Measurements from ENCODE around the gene SOX8.
A peak's percentile ranks its signal among the peaks of the same experiment; 100 is the strongest.

The SOX8 gene

DNA sequence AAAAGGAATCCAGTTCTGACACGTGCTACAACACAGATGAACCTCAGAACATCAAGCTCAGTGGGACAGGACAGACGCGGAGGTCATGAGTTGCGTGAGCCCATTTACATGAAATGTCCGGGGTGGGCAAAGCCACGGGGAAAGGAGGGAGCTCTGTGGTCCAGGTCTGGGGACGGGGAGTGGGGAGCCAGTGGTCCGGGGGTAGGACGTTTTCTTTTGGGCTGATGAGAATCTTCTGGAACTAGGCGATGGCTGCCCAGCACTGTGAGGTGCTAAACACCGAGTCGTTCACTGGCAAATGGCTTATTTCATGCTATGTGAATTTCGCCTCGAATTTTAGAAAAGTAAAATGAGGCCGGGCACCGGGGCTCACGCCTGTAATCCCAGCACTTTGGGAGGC, 8.2 kb upstream of the SOX8 start:
- DNase-seq (ENCODE audit: low read depth in 3 of 3), result no peak

- no peak for DNase-seq (ENCODE audit: low read depth in 3 of 3)
These were observed 7.5 kb upstream of the SOX8 start for GRCh38 chr16:974001-974601.

- no peak for DNase-seq (ENCODE audit: low read depth in 3 of 3)
These were observed 6.8 kb upstream of the SOX8 start for GRCh38 chr16:974611-975261.

GRCh38 chr16:975291-975690, 6.3 kb upstream of the SOX8 start:
- DNase-seq (ENCODE audit: low read depth in 3 of 3), result no peak

DNA sequence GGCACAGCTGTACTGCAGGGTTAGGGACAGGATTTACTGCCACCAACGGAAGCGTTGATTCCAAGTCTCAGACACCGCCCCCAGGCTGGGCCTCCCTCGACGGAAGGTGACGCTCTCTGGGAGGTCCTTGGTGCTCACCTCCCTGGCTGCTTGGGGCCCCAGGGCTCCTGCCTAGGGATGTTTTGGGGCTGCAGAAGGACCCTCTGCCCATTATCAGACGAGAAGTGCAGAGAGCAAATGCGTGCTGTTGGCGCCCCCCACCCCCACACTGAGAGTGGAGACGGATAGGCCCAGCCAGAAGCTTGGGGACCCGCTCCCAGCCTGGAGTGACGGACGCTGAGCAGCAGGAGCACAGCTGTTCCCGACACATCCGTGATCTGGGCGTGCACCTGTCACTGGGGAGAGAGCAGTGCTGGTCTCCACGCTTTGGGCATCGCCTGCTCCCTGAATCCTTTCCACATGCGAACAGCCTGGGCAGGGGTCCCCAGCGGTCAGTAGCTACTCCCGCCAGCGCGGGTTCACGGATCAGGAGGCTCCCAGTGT, 5.1 kb upstream of the SOX8 start:
- DNase-seq (ENCODE audit: low read depth in 3 of 3), result peak in 1 of 3 experiments; percentile 46

GRCh38 chr16:977081-977701, 4.4 kb upstream of the SOX8 start:
- DNase-seq (ENCODE audit: low read depth in 3 of 3), result no peak

- DNase-seq (ENCODE audit: low read depth in 3 of 3), result no peak
These were observed 3.7 kb upstream of the SOX8 start for GRCh38 chr16:977896-978295.

DNA sequence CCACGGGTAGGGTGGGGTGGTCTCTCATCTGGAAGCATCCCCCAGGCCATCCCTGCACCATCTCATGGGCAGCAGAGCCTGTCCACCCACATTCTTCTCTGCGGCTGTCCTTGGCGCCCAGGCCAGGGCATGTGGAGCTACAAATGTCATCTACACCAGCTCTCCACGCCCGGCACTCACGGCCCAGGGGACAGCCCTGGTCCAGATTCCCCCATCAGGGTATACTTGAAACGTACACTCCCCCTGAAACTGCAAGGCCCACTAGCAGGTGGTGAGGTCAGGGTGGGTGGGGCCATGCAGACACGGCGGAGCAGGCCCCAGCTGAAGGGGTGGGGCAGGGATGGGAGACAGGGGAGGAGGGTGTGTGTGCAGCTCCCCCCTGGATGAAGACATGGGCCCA, 3.2 kb upstream of the SOX8 start:
- DNase-seq (ENCODE audit: low read depth in 3 of 3), result no peak

GRCh38 chr16:979147-979546, 2.4 kb upstream of the SOX8 start:
- no peak for DNase-seq (ENCODE audit: low read depth in 3 of 3)

- no peak for DNase-seq (ENCODE audit: low read depth in 3 of 3)
These were observed 1.5 kb upstream of the SOX8 start for GRCh38 chr16:979859-980594.

DNA sequence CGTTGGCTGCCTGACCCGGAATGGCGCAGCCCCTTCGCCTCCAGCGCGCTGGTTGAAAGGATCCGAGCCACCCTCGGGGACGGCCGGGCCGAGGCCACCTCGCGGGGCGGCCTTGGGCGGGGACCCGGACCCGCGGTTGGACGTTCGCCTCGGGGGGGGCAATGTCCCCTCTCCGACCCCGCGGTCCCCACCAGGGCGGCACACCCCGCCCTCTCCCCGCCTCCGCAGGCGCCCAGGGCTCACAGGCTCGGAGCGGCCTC, 1.0 kb upstream of the SOX8 start:
- DNase-seq (ENCODE audit: low read depth in 3 of 3), result no peak

GRCh38 chr16:982145-983043, 824 bp downstream of the SOX8 start:
- DNase-seq (ENCODE audit: low read depth in 3 of 3), result no peak

GRCh38 chr16:983044-984030, 1.8 kb downstream of the SOX8 start:
- no peak for DNase-seq (ENCODE audit: low read depth in 3 of 3)

- no peak for DNase-seq (ENCODE audit: low read depth in 3 of 3)
These were observed 2.6 kb downstream of the SOX8 start for GRCh38 chr16:984121-984694.

DNA sequence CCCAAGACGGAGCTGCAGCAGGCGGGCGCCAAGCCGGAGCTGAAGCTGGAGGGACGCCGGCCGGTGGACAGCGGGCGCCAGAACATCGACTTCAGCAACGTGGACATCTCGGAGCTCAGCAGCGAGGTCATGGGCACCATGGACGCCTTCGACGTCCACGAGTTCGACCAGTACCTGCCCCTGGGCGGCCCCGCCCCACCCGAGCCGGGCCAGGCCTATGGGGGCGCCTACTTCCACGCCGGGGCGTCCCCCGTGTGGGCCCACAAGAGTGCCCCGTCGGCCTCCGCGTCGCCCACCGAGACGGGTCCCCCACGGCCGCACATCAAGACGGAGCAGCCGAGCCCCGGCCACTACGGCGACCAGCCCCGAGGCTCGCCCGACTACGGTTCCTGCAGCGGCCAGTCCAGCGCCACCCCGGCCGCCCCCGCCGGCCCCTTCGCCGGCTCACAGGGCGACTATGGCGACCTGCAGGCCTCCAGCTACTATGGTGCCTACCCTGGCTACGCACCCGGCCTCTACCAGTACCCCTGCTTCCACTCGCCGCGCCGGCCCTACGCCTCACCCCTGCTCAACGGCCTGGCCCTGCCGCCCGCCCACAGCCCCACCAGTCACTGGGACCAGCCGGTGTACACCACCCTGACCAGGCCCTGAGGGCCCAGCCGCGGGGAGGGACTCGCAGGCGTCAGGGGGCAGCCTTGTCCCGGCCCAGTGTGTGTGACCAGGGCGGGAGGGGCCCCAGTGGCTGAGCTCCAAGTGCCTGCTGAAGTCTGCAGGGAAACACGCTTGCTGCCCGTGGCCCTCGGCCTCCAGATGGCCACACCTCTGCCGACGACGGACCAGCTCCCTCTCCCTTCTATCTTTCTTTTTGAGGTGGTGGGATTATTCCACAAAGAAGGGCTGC, 3.4 kb downstream of the SOX8 start:
- no peak for DNase-seq (ENCODE audit: low read depth in 3 of 3)

DNA sequence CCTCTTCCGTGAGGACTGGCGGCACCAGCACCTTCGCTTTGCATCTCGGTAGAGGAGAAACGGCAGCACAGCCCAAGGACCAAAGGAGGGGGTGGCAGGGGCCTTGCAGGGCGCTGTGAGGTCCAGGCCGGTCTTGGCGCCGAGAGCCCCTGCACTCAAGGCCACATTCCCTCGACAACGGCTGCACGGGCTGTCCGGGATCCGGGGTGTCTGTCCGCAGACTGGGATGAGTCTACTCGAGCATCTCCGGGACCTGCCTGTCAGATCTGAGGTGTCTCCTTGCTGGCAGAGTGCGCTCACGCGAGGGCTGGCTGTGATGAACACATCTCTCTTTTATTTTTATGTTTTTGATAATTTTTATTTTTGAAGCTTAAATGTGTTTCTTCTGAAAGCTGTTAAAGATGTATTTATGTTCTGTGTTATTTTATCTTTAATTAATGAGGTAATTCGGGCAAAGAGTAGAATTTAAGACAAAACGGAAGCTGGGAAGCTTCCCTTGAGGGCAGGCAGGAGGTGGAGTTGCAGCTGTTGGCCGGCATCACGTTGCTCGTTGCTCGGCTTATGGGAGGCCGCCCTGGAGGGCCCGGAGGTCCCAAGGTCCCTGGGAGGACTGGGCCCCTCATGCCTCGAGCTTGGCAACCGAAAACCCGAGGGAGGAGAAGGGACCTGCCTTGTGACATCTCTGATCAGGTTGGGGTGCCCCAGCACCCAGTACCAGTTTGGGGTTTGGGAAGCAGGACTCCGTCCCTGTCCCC, 4.3 kb downstream of the SOX8 start:
- no peak for DNase-seq (ENCODE audit: low read depth in 3 of 3)

- DNase-seq (ENCODE audit: low read depth in 3 of 3), result no peak
These were observed 4.8 kb downstream of the SOX8 start for GRCh38 chr16:986411-986810.

DNA sequence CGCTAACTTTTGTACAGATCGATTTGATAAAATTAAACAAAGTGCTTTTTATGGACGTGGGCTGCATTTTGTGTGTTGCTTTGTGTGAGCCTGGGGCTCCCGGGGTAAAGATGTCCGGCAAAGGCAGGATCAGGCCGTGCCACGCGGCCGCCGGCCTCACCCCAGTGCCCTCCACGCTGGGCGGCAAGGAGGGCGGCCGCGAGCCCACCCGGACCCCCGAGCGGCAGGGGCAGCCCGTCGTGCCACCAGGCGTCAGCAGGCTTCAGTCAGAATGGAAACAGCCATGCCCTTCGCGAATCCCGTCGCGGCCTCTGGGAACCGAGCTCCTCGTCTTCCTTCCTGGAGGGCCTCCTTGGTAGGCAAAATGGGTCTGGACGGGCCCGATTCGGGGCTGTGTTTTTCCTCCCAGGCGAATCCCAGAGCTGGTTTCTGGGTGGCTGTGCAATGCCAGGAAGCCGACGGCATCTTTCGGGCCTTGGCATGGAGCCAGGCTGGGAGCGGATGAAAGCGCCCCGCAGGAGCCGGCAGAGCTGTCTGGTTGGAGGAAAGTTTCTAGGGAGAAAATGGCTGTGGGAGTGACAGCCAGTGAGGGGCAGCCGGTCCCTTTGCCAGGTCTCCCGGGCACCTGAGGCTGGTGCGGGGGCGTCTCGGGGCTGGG, 5.5 kb downstream of the SOX8 start:
- no peak for DNase-seq (ENCODE audit: low read depth in 3 of 3)

Measured in stimulated activated CD4-positive, alpha-beta T cell treated with anti-CD3 and anti-CD28 coated beads, TNF-alpha, amount 100 ng/mL, for 24 hours (primary cell).